Vagina (tissue), 2 donors: ENCODE results near the gene COL5A1.

Experiments used
- CTCF ChIP-seq, 3 experiments: fragments of 450-650 bp in 2 of 3; fragments of 200-600 bp in 1 of 3; sonication (generic) in 1 of 3; IDR thresholded peaks; one replicate each; pipeline ENCODE4 v1.5.1; 2017 to 2019; ENCODE audit warnings: antibody characterized with exemption in 3 of 3, mild to moderate bottlenecking in 2 of 3, moderate library complexity in 2 of 3
- POLR2AphosphoS5 ChIP-seq, 2 donors: sonication (generic); formaldehyde crosslinking; IDR thresholded peaks; one replicate each; pipeline ENCODE4 v1.9.0; 2017; ENCODE audit warnings: antibody characterized with exemption in 2 of 2, mild to moderate bottlenecking in 2 of 2, low read depth in 1 of 2; ENCODE audit not compliant: insufficient read depth in 1 of 2

GRCh38 chr9:134601764-134602163 is 39.8 kb upstream of the COL5A1 start:
- TF ChIP-seq CTCF (IDR thresholded peaks at IDR 0.05) (no peak), POLR2AphosphoS5 (IDR thresholded peaks at IDR 0.05; ENCODE audit: insufficient read depth in 1 of 2, low read depth in 1 of 2) (no peak)
